Keratinocyte (primary cell): ENCODE data around the gene AASS. TPM values are rescaled to one million over a fixed set of nuclear protein-coding genes. Genes with fewer than 3 reads are reported as not detected.

Experiments used
- DNase-seq: peaks from one replicate; pipeline ENCODE4 v3.0.0-alpha.2; 2011; ENCODE audit warnings: low read depth, missing footprints, low spot score
- FAIRE-seq: peaks from 2 replicates; lab custom pipeline; 2011; peaks lifted over from hg19 to GRCh38; lab: Jason Lieb, UNC
- H2AFZ ChIP-seq: 2 replicates; pipeline ENCODE4 v1.6.0; 2012; ENCODE audit warnings: low read length, control low read depth, inconsistent platforms; ENCODE audit not compliant: control insufficient read depth
- H3K27ac ChIP-seq: 2 replicates; pipeline ENCODE4 v1.5.1; 2011; ENCODE audit warnings: low read length; ENCODE audit not compliant: control insufficient read depth, insufficient read depth
- H3K27me3 ChIP-seq: 3 replicates; pipeline ENCODE4 v1.6.0; 2011; ENCODE audit warnings: low read length; ENCODE audit not compliant: control insufficient read depth, insufficient read depth; ENCODE audit errors: extremely low read depth
- H3K36me3 ChIP-seq, 2 experiments: 2 replicates in 1 of 2; 3 replicates in 1 of 2; pipeline ENCODE4 v1.5.1; 2011; ENCODE audit warnings: low read length in 2 of 2, mild to moderate bottlenecking in 1 of 2; ENCODE audit not compliant: control insufficient read depth in 2 of 2, insufficient read depth in 2 of 2; ENCODE audit errors: extremely low read depth in 1 of 2
- H3K4me1 ChIP-seq: 3 replicates; pipeline ENCODE4 v1.5.1; 2011; ENCODE audit warnings: low read length; ENCODE audit not compliant: control insufficient read depth, insufficient read depth; ENCODE audit errors: extremely low read depth
- H3K4me2 ChIP-seq: 3 replicates; pipeline ENCODE4 v1.6.0; 2011; ENCODE audit warnings: low read depth, low read length; ENCODE audit not compliant: control insufficient read depth, insufficient read depth; ENCODE audit errors: extremely low read depth
- H3K4me3 ChIP-seq, 3 experiments: fragments of 200-600 bp in 1 of 3; sonication (generic) in 1 of 3; 2 replicates in 2 of 3; 3 replicates in 1 of 3; pipeline ENCODE4 v1.5.1; 2011 to 2016; ENCODE audit warnings: low read length in 3 of 3, mild to moderate bottlenecking in 3 of 3, control low read depth in 2 of 3, inconsistent platforms in 1 of 3, low read depth in 1 of 3, mixed read lengths in 1 of 3, mixed run types in 1 of 3, moderate library complexity in 1 of 3; ENCODE audit not compliant: control insufficient read depth in 2 of 3, insufficient read depth in 2 of 3; ENCODE audit errors: extremely low read depth in 1 of 3
- H3K79me2 ChIP-seq: 2 replicates; pipeline ENCODE4 v1.6.0; 2012; ENCODE audit warnings: low read length; ENCODE audit not compliant: control insufficient read depth, insufficient read depth
- H3K9ac ChIP-seq: 3 replicates; pipeline ENCODE4 v1.6.0; 2011; ENCODE audit warnings: low read length; ENCODE audit not compliant: control insufficient read depth, insufficient read depth; ENCODE audit errors: extremely low read depth
- H3K9me1 ChIP-seq: 3 replicates; pipeline ENCODE4 v1.6.0; 2011; ENCODE audit warnings: low read length; ENCODE audit not compliant: control insufficient read depth, insufficient read depth; ENCODE audit errors: extremely low read depth
- H3K9me3 ChIP-seq: 2 replicates; pipeline ENCODE4 v1.5.1; 2012; ENCODE audit warnings: low read depth, low read length; ENCODE audit not compliant: control insufficient read depth
- H4K20me1 ChIP-seq: 3 replicates; pipeline ENCODE4 v1.6.0; 2011; ENCODE audit warnings: low read length; ENCODE audit not compliant: control insufficient read depth, insufficient read depth; ENCODE audit errors: extremely low read depth
- EZH2 ChIP-seq: IDR thresholded peaks from one replicate; pipeline ENCODE4 v1.6.1; 2012; ENCODE audit warnings: inconsistent platforms, mild to moderate bottlenecking, low read length, moderate library complexity
- dilution Hi-C: fragments of 300-500 bp; cut with MboI; formaldehyde crosslinking; loops from one replicate; pipeline ENCODE4 v1.7.0; 2020; ENCODE audit warnings: low sequenced_read_pairs; ENCODE audit not compliant: extremely low pct_ligation_motif_present
- polyA plus RNA-seq, 5 experiments: library from polyadenylated mRNA; depleted of rRNA in 3 of 5; stranded (reverse) in 3 of 5; stranded (forward) in 1 of 5; unstranded in 1 of 5; fragments of >200 nt; gene quantifications; 1 replicate in 1 of 5; 2 replicates in 3 of 5; 3 replicates in 1 of 5; pipeline versions ENCODE4 v1.2.1 to v1.2.3, GENCODE V29; 2011 to 2012; ENCODE audit warnings: missing spikeins in 2 of 5, low read depth in 1 of 5, low replicate concordance in 1 of 5
- small RNA-seq, 3 experiments: library from RNA; depleted of rRNA; stranded (forward); fragments of <200 nt; gene quantifications; one replicate each; pipeline ENCODE3, GENCODE V24; 2012; ENCODE audit warnings: low read depth in 3 of 3, low replicate concordance in 1 of 3; ENCODE audit not compliant: insufficient read length in 3 of 3
- TF ChIP-seq, protein P1 (sequence below), 3 experiments: IDR thresholded peaks in 1 of 3; conservative IDR thresholded peaks in 1 of 3; optimal IDR thresholded peaks in 1 of 3; 2 replicates in 2 of 3; 3 replicates in 1 of 3; pipeline versions ENCODE3 to v1.5.1; 2011; ENCODE audit warnings: low read length in 3 of 3, mild to moderate bottlenecking in 3 of 3, moderate library complexity in 2 of 3, control low read depth in 1 of 3, inconsistent platforms in 1 of 3; ENCODE audit not compliant: insufficient read depth in 2 of 3; ENCODE audit errors: extremely low read depth in 1 of 3

Gene AASS
- polyA plus RNA-seq, 1 donor (not counting 4 experiments of a cell fraction or from before 2014, with no cell fraction given), result 10.3 TPM

GRCh38 chr7:122033641-122034040 is 110.4 kb downstream of the AASS start:
- Histone ChIP-seq H3K9me1 (no peaks in the 10 kb centered on the region), H3K36me3 (no peaks in the 10 kb centered on the region), H3K9me3 (no peaks in the 10 kb centered on the region), H2AFZ (no peak overlapping the region), H3K4me3 (no peak overlapping the region), H3K4me2 (no peak overlapping the region), H3K9ac (no peak overlapping the region), H4K20me1 (no peaks in the 10 kb centered on the region), H3K27me3 (no peaks in the 10 kb centered on the region), H3K4me1 (no peaks in the 10 kb centered on the region), H3K27ac (no peak overlapping the region), H3K79me2 (no peaks in the 10 kb centered on the region)
- TF ChIP-seq, protein P1, sequence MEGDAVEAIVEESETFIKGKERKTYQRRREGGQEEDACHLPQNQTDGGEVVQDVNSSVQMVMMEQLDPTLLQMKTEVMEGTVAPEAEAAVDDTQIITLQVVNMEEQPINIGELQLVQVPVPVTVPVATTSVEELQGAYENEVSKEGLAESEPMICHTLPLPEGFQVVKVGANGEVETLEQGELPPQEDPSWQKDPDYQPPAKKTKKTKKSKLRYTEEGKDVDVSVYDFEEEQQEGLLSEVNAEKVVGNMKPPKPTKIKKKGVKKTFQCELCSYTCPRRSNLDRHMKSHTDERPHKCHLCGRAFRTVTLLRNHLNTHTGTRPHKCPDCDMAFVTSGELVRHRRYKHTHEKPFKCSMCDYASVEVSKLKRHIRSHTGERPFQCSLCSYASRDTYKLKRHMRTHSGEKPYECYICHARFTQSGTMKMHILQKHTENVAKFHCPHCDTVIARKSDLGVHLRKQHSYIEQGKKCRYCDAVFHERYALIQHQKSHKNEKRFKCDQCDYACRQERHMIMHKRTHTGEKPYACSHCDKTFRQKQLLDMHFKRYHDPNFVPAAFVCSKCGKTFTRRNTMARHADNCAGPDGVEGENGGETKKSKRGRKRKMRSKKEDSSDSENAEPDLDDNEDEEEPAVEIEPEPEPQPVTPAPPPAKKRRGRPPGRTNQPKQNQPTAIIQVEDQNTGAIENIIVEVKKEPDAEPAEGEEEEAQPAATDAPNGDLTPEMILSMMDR (optimal IDR thresholded peaks at IDR 0.05 in 1 of 3, IDR thresholded peaks at IDR 0.05 in 1 of 3, conservative IDR thresholded peaks at IDR 0.05 in 1 of 3; ENCODE audit: extremely low read depth in 1 of 3, insufficient read depth in 2 of 3, low read length in 3 of 3), result no peak
- no peak for TF ChIP-seq EZH2
- DNase-seq (no peak), FAIRE-seq (no peak)
- dilution Hi-C loops, result no loop called here

DNA sequence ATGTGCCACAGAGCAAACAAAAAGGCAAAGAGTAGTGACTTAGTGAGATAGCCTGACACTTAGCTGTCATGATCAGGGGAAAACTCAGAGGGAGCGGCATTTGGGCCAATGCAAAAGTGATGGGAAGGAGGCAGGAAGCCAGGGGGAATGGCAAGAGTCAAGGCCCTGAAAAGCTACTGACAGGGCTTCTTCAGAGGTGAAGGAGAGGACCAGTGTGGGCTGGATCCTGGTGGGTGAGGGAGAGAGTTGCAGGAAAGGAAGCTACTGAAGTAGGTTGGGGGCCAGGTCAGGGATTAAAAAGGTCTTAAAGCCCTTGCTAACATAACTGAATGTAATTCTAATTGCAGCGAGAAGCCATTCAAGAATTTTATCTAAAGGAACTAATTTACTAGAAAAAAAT is 117.0 kb downstream of the AASS start:
- H4K20me1 ChIP-seq, result no peaks in the 10 kb centered on the region
- no peak overlapping the region for H3K4me3 ChIP-seq
- no peaks in the 10 kb centered on the region for H3K9me1 ChIP-seq
- no peak for TF ChIP-seq EZH2
- TF ChIP-seq, protein P1 (optimal IDR thresholded peaks at IDR 0.05 in 1 of 3, IDR thresholded peaks at IDR 0.05 in 1 of 3, conservative IDR thresholded peaks at IDR 0.05 in 1 of 3; ENCODE audit: extremely low read depth in 1 of 3, insufficient read depth in 2 of 3, low read length in 3 of 3), result no peak
- dilution Hi-C loops, result no loop called here
- no peak for FAIRE-seq
- H2AFZ ChIP-seq, result no peak overlapping the region
- no peak overlapping the region for H3K9ac ChIP-seq
- H3K36me3 ChIP-seq, result no peaks in the 10 kb centered on the region
- no peak overlapping the region for H3K4me2 ChIP-seq
- H3K79me2 ChIP-seq, result no peaks in the 10 kb centered on the region
- H3K27ac ChIP-seq, result no peak overlapping the region
- no peak for DNase-seq
- H3K27me3 ChIP-seq, result no peaks in the 10 kb centered on the region
- no peaks in the 10 kb centered on the region for H3K4me1 ChIP-seq
- H3K9me3 ChIP-seq, result no peaks in the 10 kb centered on the region

Small RNAs within 50 kb of the gene (small RNA-seq; reads per million reads assigned to genes)
- 0 reads per million in 3 experiments for gene RNU7-154P

Other genes starting within 250 kb of the AASS start
- gene FEZF1, start 160.5 kb upstream of the AASS start, polyA plus RNA-seq, result not detected in 3 replicates